Middle frontal gyrus (tissue), 1 donor: ENCODE measurements around the gene SKAP1.
"Not testable (repeated sequence)": the region's sequence is repeated elsewhere in the genome, so short reads cannot be mapped to it uniquely, and the experiment has no call there.

Experiments used
- DNase-seq: peaks from one replicate; pipeline ENCODE4 v3.0.0-alpha.2; 2015; ENCODE audit warnings: low spot score; ENCODE audit errors: extremely low spot score

The SKAP1 gene

DNA sequence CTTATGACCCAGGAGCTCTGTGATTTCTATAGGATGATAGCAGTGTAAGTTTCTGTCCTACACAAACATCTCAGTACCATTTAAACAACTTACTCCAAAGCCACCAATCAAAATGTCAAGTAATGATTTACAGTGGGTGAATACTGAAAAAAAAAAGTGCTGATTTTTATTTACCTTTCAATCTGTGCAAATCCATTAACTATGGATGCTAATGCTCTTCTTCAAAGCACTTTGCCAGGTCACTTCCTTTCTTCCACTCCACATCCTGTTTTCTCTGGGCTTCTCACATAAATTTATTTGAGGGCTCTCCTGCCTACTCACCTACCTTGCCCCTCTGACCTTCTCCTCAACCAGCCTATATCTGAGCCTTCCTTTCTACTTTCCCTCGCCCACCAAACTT is 101.6 kb downstream of the SKAP1 start:
- no peak for DNase-seq

DNA sequence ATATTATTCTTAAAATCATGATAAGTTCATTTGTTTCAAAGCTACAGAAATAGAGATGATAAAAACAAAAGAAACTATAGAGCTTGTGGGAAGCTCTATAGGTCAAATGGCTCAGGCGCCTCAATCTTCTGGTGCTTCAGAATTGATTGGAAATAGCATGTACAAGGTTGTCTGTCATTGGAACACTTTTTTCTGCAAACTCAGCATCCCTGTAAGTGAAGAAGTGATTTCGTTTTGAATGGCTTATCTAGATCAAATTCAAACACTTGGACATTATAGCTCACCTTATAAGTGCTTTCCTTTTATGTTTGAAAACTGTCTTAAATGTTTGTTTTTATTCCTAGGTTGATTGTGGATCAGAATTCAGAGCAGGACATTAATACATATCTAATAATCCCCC is 103.7 kb downstream of the SKAP1 start:
- DNase-seq = no peak

DNA sequence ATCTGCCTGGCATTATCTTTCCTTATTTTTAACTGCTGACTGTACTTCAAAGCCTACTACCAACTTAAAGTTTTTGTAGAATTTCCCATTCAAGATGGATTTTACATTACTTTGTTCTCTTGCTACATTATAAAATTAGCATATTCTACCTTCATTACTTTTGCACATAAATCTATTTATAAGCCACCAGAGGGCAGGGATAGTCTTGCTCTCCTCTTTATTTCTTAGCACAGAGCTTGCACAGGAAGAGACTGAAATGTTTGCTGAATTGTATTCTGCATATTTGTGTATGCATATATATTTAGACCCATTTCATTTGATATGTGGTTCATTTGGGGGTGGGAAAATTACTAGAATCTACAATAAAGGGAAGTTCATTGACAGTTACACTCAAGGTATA is 108.0 kb downstream of the SKAP1 start:
- no peak for DNase-seq

DNA sequence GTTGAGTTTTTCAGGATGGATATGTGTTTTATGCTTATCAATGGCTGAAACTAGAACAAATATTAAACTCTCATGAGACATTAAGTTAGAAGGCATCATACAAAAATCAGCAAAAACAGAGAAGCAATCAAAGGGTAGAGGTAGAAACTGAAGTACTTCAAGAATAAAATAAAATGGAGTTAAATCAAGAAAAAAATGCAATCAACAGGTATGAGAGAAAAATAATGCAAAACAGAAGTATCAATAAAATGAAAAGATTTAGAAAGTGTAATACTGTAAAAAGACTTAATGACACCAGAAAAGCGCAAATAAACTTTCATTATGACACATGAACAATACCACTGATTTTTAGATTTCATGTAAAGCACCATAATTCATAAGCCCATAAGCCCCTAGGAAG is 112.3 kb downstream of the SKAP1 start:
- DNase-seq = no peak

DNA sequence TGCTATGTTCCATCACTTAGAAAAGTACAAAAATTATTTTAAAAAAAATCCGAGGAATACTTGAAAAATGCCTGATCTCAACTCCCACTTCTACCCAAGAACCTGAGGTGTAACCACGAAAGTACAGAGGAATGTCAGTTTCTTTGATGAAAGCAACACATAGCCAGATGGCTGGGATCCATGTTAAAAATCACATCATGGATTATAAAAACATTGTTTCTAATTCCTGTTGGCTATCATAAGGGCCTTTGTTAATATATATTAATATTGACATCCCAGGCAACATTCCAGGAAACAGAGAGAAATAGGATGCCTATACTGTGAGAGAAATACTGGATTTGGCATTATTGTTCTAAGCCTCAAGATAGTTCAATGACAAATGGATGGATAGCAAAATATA is 115.3 kb downstream of the SKAP1 start:
- DNase-seq = no peak

DNA sequence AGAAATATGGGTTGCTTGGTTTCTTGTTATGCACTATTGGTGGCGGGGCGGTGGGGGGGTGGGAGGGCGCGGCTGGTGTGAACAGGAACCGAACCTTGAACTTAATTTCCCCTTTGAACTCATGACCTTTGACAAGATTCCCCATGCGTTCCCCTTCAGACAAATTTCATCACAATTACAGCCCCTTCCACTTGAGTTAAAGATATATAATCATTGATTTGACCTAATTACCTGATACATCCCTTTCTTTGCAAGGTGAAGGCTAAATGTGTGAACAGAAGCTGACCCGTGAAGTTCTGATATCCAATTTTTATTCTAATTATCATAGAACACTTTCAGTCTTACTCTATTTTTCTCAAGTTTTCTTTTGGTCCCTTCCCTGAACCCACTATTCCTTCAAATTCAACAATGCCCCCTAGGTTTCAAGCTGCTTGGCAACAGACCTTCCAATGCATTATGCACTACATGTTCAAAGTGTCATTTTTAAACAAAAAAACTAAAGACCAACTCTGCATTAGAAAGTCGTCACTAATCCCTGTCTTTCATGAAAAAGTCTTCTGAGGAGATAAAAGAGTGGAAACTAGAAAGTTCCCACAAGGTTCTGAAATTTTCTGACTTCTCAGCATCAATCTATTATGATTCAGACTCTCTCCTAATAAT is 116.8 kb downstream of the SKAP1 start:
- no peak for DNase-seq

DNA sequence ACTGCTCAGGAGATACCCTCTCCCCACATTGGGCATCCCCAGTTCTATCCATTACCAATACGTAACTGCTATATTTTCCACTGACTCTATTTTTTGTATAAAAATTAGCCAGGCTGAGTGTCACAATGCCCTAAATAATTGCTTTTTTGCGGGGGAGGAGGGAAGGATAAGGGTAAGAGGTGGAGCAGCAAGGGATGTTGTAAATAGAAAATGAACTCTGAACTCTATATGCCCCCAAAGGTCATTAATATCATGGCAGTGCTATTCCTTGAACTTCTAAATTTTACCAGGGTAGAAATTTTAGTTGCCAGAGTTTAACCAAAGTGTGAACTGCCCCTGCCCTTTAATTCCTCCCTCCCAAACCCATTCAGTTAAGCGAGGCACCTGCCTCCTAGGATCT is 118.7 kb downstream of the SKAP1 start:
- no peak for DNase-seq

DNA sequence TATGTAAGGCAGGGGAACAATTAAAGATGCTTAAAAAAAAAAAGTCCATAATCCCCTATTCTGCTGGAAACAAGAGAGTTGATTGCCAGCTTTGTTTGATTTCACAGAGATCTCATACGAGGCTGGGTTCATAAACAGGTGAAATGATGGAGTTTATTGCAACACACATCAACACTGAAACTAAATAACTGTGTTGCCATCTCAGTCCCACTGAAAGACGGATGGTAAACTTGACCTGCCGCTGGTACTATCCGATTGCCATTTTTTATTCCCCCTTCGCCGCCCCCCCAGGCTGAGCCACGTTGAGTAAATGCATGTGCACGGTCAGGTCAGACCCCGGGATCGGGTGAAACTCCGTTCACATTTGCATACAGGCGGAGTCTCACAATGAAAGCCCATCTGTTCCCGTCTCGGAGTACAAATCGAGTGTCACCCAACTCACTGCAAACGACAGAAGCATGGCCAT is 119.2 kb downstream of the SKAP1 start:
- no peak for DNase-seq

DNA sequence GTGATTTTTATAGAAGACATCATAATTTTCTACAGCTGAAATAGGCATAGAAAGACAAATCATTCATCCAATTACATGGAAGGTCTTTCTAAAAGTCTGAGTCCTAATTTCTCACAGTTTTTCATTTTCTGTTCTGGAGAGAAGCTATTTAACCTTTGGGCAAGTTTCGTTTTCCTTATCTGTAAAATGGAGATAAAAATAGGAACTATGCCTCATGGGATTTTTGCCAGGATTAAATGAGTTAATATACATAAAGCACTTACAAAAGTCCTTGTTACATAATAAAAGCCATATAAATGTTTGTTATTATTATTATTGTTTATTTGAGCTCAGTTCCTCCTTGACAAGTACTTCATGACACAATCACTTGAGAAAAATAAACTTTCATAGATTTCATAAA is 121.4 kb downstream of the SKAP1 start:
- DNase-seq = no peak

DNA sequence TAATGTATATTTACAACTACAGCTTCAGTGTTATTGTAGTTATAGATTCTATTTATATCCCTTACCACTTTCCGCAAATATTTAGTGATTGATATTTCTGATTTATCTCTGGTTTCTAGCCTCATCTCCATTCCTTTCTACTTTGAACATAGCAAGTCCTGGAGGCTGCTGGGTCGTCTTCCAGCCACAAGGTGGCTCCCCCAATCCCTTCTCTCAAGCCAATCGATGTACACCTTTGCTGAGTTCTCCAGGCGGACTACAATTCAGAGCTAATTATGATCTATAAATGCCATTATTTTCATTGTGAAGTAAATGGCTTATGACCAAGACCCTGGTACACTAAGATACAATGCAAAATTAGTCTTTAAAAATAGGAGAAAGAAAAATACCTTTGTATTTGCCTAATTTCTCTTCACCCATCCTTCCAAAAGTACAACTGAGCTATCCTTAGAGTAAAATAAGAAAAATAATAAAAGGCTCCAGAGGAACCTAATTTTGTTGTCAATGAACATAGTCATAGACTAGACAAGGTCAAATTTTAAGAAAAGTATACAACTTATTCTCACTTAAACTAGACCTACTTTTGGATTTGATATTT is 122.1 kb downstream of the SKAP1 start:
- DNase-seq = no peak

DNA sequence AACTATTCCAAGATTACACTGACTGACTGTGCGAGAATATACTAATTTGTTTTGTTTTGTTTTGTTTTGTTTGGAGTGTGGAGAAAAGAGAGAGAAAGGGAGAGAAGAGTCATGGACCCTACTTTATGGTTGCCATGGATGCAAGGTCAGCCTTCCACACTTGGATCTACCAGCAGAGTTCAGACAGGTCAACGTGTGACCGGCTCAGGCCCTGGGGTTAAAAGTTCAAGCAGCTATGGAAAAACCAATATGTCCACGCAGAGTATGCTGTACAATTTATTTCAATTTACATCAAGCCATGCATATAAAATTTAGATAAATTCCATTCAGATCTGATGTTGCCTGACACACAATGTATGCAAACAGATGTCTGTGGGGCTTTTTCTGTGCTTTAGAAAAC is 122.8 kb downstream of the SKAP1 start:
- no peak for DNase-seq

DNA sequence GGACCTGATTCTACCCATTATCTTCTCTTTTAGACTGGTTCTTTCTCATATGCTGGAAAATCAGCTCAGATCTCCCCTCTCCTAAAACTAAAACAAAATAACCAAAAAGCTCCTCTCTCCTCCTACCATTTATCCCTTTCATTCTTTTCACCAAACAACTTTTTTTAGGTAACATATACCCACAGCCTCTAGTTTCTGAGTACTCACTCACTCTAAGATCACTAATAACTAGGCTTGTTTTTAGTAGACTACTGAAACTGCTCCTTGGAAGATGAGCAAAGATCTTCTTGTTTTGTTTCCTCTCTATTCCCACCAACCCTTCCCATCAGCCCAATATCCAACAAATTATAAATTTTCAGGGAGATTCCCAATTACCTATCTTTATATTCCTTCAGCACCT is 129.0 kb downstream of the SKAP1 start:
- DNase-seq = no peak

DNA sequence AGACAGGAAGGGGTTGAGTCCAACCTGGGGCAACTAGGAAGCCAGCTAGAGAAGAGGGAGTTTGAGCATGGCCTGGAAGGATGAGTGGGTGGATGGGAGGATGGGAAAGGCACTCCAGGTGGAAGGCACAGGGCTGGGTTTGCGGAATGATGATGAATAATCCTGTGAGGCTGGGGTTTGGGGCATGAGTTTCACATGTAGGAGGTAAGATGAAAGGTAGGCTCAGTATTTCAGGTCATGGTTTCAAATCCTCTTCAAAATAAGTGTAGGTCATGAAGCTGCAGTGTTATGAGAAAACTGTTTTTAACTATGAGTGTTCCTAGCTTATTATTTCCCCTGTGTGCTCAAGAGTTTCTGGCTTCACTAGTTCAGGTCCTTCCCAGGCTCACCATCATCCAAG is 130.3 kb downstream of the SKAP1 start:
- DNase-seq = no peak

DNA sequence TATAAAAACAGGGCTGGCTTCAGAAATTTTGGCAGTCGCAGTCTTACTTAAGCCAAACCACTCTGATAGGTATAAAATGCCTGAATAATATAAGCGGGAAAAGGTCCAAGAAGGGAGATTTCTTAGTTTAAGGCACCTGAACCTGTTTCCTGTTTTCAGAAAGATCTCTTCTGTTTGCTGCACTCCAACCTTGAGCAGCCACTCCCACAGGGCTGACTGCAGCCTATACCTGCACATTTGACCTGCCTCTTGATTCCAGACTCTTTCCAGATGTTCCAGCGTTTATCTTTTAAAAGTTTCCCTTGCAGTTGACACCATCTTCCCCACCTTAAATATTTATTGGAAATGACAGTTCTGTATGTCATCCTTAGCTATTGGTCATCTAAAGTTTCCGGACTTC is 132.2 kb downstream of the SKAP1 start:
- no peak for DNase-seq

DNA sequence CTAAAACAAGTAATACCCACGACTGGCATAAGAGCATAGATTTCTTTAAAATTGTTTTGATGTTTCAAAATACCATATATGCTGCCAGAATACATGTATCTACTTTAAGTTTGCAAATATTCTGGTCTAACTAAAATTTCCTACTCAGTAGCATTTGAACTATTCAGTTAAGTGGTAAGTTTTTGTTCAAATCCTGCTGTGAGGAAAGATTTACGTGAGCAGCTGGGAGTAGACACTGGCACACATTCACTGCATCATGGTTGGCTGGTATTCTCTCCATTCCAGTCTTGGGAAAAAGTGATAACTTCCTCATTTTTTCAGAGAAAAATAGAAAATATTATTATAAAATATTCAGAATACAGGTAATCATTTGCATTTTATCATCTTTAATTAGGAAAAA is 133.6 kb downstream of the SKAP1 start:
- no peak for DNase-seq

DNA sequence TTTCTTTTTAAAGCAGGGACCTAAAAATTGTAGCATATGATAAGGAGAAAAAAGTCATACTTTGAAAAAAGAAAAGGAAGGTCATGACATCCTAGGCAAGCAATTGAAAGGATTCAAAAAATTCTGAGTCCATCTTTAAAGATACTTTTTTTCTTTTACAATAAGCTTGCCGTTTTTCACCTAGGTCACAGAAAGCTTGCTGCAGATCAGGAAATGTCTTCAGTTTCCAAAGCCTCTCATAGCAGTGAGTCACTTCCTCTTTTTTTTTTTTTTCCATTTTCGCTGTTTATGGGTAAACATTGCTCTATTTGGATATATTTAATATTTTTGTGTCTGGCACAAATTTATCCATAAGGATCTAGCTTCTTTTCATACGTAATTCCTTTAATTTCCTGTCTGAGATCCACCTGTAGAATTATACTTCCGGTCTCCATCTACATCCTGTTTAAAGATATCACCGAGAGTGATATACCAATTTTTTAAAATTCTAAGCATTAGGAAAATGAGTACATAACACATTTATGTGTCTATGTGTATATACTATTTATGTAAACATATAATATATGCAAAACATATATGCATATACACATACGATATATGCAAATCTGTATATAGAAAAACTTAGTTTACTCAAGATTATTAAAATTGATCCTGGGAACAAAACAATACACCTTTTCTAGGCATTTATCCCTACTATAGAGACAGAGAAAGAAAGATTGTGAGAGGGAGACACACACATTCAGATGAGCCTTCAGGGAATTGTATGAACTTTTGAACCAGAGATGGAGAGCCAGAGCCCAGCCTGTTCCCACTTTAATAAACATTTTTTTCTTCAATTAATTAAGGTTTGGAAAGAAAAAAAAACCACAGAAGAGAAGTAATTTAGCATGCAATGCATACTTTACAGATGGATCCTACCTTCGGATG is 134.4 kb downstream of the SKAP1 start:
- DNase-seq = no peak

DNA sequence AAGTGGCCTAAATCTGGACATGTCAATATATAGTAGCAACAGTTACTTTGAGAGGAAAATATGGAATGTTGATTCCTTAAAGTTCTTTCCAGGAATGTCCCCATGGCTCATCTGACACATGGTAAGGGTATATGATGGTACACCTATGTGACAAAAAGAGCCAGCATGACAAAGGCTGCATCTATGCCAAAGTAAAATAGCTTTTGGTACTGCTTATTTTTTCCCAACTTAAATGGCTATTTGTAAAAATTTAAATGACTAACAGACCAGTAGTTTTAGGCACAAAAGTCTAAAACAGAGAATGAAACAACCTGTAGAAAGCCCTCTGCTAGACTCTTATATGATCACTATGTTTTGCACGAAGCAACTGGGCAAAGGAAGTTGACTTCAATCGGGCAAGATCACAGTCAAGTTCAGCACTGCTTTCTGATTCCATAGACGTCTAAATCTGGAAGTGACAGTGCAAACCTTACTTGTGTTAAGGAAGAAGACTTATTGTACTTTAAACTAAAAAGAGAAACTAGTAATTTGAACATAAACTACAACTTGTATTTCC is 135.1 kb downstream of the SKAP1 start:
- no peak for DNase-seq

DNA sequence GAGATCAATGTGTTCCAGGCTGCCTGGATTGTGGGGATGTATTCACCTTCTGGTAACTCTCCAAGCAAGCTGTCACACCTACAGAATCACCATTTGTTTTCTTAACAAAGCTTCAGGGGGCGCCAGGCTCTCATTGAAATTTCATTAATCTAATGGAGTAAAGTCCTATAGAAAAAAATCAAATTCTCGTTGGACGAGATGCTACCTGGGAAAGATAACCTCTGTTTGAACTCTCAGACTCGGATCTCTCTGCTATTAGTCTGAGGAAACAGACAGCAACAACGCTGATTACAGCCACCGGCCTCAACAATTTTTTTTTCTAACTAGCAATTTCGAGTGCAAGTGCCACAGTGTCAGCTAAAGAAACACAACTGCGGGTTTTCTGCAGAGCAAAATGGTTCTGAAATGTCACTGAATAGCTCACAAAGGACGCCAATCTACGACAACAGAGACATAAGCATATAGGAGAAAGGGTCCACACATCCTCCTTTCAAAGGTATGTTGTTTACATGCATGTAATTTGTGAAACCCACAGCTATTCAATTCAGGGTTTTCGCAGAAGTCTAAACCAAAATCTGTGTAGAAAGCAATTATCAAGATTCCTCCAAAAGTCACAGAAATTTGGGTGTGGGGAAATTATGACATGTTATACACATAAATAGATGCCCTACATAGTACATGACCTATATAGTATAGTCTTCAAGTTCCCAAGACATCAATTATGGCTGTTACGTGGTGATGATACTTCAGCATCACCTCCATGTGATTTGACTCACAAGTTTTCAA is 135.8 kb downstream of the SKAP1 start:
- no peak for DNase-seq

DNA sequence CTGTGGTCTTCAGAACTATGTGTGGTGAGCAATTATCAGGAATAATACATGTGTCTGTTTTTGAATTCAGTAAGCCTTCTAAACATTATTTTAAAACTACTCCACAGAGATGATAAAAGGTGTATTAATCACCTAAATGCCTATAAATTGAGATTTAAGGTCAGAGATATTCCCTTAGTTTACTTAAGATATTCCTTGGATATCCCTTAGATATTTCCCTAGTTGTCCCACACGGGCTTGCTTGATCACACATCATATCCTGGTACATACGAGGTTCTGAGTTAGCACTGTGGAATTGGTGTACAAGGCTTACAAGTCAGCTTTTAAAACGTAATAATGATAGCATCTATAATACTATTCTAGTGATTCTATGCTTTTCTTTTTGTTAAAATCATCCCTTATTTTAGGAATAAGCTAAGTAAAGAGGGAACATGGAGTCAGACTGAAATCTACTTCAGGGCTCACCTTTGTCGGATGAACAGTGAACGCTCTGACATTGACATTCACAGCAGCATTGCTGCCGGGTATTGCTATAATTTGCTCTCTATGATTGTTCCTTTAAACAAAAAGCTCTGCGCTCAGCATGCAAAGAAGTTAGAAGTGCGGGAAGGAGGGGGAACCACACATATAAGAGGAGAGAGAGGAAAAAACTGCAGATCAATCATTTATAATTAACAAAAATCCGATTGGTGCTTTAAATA is 136.5 kb downstream of the SKAP1 start:
- no peak for DNase-seq

DNA sequence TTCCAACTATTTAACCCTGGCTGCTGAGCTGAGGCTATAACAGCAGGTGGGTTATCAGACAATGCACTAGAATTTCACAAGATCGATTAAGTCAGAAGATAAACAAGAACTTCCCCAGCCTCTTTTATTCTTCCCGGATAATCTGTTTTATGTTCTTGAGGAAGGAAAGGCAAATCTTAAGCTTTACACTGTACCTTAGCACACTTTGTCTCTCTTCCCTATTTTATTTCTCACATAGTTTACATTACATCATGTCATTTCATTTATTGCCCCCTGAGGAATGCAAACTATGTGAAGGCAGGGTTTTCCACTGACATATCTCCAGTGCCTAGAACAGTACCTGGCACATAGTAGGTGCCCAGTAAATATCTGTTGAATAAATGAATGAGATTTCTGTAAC is 139.6 kb downstream of the SKAP1 start:
- DNase-seq = no peak

DNA sequence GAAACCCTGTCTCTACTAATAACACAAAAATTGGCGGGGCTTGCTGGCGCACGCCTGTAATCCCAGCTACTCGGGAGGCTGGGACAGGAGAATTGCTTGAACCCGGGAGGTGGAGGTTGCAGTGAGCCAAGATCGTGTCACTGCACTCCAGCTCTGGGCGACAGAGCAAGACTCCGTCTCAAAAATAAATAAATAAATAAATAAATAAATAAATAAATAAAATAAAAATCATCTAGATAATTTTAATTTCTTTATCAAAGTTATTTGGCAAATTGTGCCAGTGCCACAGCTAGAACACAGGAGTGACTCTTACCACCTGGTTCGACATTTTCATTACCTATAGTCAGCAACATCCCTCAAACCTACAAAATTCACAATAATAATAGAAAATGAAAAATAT is 143.1 kb downstream of the SKAP1 start:
- not testable (repeated sequence) for DNase-seq
